ENCODE results near the gene MSRB1. TPM values are rescaled to one million over a fixed set of nuclear protein-coding genes. Genes with fewer than 3 reads are reported as not detected.

The MSRB1 gene
- total RNA-seq, 1 experiment from 2014 or later, result 5.8 TPM

DNA sequence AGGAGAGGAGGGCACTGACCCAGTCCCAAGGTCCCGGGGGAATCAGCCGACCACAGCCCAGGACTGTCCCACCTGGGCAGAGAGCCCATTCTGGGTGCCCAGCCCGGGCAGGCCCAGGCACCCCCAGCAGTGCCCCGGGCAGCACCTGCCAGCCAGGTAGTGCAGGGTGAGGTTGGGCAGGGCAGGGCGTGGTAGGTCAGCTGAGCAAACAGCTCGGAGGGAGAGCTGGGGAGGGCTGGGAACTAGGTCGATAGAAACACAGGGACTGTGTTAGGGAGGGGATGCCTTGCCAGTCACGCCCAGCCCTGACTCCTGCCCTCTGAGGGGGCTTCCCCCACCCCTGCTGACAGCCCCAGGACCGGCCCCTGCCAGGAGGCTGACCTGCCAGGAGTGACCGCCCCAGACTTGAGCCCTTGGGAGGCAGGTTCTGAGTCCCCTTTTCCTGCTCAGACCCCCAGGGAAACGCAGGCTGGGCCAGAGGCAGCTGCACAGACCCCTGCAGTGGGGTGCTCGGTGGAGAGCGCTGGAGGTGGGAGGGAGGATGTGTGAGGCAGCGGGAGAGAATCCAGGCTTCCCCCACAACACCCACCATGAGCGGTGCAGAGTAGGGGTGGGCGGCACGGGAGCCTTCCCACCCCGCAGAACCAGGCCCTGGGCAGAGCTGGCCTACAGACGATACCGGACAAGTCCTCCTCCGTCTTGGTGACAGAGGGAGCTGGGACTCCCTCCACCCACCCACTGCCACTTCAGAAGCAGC, 29.5 kb downstream of the MSRB1 start:
- no peaks in the 10 kb centered on the region for H3K36me3 Mint-ChIP-seq (ENCODE audit: insufficient read depth, unreplicated experiment)
- no peak overlapping the region for H3K27ac Mint-ChIP-seq (ENCODE audit: low read depth, unreplicated experiment)
- H3K4me3 Mint-ChIP-seq (ENCODE audit: unreplicated experiment), result no peak overlapping the region
- CTCF ChIA-PET, result interaction anchor here (1.0 to 1.2 kb wide), 2 partner anchors 13 kb away, joined by 3 to 4 read pairs; no protein-coding TSS in a partner anchor
- TF ChIP-seq, protein P1, sequence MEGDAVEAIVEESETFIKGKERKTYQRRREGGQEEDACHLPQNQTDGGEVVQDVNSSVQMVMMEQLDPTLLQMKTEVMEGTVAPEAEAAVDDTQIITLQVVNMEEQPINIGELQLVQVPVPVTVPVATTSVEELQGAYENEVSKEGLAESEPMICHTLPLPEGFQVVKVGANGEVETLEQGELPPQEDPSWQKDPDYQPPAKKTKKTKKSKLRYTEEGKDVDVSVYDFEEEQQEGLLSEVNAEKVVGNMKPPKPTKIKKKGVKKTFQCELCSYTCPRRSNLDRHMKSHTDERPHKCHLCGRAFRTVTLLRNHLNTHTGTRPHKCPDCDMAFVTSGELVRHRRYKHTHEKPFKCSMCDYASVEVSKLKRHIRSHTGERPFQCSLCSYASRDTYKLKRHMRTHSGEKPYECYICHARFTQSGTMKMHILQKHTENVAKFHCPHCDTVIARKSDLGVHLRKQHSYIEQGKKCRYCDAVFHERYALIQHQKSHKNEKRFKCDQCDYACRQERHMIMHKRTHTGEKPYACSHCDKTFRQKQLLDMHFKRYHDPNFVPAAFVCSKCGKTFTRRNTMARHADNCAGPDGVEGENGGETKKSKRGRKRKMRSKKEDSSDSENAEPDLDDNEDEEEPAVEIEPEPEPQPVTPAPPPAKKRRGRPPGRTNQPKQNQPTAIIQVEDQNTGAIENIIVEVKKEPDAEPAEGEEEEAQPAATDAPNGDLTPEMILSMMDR (IDR thresholded peaks at IDR 0.05; ENCODE audit: unreplicated experiment), result no peak
- peaks cover 16% of the 10 kb centered on the region for H3K27me3 Mint-ChIP-seq (ENCODE audit: insufficient read depth, unreplicated experiment)
- no peaks in the 10 kb centered on the region for H3K9me3 Mint-ChIP-seq (ENCODE audit: unreplicated experiment)
- BruUV-seq (replicated peaks), result no TSS peak
- no peaks in the 10 kb centered on the region for H3K4me1 Mint-ChIP-seq (ENCODE audit: insufficient read depth, unreplicated experiment)
- DNase-seq (ENCODE audit: unreplicated experiment), result peak; percentile 58
- POLR2A ChIA-PET, result interaction anchor here (0.7 to 0.9 kb wide), 2 partner anchors 130 to 302 kb away, joined by 3 read pairs; no protein-coding TSS in a partner anchor
- intact Hi-C loops (cut with micrococcal nuclease), result no loop called here

DNA sequence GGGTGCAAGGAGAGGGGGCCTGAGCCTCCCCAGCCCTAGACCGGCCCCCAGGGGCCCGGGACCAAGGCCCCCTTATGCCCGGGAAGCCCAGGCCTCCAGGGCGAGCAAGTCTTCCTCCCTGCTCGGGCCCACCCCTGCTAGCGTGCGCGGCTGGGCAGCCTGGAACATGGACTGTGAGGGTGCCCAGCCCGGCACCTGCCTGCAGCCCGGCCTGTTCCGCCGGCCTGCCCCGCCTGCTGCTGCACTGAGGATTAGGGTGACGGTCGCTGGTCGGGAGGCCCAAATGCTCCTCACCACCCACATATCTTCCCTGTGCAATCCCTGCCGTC, 30.8 kb downstream of the MSRB1 start:
- no peak overlapping the region for H3K27ac Mint-ChIP-seq (ENCODE audit: low read depth, unreplicated experiment)
- POLR2A ChIA-PET, result no interaction called here
- no peaks in the 10 kb centered on the region for H3K9me3 Mint-ChIP-seq (ENCODE audit: unreplicated experiment)
- no peaks in the 10 kb centered on the region for H3K4me1 Mint-ChIP-seq (ENCODE audit: insufficient read depth, unreplicated experiment)
- TF ChIP-seq, protein P1 (IDR thresholded peaks at IDR 0.05; ENCODE audit: unreplicated experiment), result no peak
- intact Hi-C loops (cut with micrococcal nuclease), result no loop called here
- no peak for DNase-seq (ENCODE audit: unreplicated experiment)
- no peaks in the 10 kb centered on the region for H3K36me3 Mint-ChIP-seq (ENCODE audit: insufficient read depth, unreplicated experiment)
- BruUV-seq (replicated peaks), result no TSS peak
- peaks cover 12% of the 10 kb centered on the region for H3K27me3 Mint-ChIP-seq (ENCODE audit: insufficient read depth, unreplicated experiment)
- no peak overlapping the region for H3K4me3 Mint-ChIP-seq (ENCODE audit: unreplicated experiment)
- CTCF ChIA-PET, result interaction anchor here (0.6 to 1.2 kb wide), 2 partner anchors 11 to 17 kb away, joined by 3 read pairs; no protein-coding TSS in a partner anchor

DNA sequence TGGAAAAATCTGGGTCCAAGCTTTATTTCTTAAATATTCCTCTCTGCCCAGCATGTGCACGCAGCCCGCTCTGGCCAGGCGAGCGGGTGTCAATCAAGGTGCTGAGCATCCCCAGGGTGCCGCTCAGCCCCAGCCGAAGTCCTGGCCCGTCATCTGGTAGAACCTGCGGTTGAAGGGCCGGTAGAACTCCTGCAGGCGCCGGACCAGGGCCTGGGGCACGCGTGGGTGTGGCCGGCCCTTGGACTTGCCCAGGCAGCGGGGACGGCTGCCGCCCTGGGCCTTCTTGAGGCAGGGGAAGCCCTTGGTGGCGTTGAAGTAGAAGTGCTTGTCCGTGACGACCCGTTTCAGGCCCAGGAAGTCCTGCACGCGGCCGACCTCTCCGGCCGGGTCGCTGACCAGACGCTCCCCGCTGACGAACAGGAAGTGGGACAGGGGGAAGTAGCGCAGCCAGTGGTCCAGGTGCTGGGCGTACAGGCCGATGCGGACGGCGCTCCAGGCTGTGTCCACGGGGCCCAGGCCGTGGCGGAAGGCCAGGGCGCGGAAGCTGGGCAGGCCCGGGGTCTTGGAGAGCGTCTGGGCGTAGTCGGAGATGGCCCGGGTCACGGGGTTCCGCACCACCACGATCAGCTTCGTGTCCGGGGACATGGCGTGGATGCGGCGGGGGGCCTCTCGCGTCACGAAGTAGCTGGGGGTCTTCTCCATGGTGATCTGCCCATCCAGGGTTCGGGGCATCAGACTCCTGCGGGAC, 31.4 kb downstream of the MSRB1 start:
- POLR2A ChIA-PET, result no interaction called here
- Mint-ChIP-seq H3K4me3 (ENCODE audit: unreplicated experiment) (no peak overlapping the region), H3K9me3 (ENCODE audit: unreplicated experiment) (no peaks in the 10 kb centered on the region), H3K27ac (ENCODE audit: low read depth, unreplicated experiment) (no peak overlapping the region), H3K4me1 (ENCODE audit: insufficient read depth, unreplicated experiment) (no peaks in the 10 kb centered on the region), H3K27me3 (ENCODE audit: insufficient read depth, unreplicated experiment) (peaks cover 8% of the 10 kb centered on the region), H3K36me3 (ENCODE audit: insufficient read depth, unreplicated experiment) (no peaks in the 10 kb centered on the region)
- intact Hi-C loops (cut with micrococcal nuclease), result no loop called here
- CTCF ChIA-PET, result interaction anchor here (0.6 to 1.2 kb wide), 2 partner anchors 12 to 18 kb away, joined by 3 read pairs; no protein-coding TSS in a partner anchor
- TF ChIP-seq, protein P1 (IDR thresholded peaks at IDR 0.05; ENCODE audit: unreplicated experiment), result no peak
- no peak for DNase-seq (ENCODE audit: unreplicated experiment)
- no TSS peak for BruUV-seq (replicated peaks)

DNA sequence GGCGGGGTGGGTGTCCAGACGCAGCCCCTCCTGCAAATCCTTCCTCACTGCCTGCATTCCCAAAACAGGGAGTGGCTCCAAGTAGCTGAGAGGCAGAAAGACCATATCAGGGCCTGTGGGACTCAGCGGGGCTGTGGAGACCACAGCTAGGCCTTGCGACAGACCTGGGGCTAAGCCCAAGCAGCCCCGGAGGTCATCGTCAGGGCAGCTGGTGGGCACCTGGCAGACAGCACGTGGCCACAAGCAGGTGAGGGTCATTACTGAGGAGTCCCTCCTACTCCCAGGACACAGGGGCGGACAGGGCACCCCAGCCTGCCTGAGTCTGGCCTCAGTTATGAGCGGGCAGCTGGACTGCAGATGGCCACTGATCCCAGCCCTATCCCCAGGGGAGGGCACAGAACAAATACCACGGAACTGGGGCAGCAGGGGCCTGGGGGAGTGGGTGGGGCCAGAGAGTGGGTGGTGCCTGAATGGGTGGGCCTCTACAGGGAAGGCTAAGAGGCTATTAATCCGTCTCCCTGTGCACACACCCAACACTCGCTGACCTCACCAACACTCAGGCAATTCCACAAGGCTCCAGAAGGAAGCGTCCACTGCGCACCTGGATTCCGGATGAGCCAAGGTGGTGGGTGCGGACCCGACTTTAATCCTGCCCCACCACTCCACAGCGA, 33.3 kb downstream of the MSRB1 start:
- peaks cover 2% of the 10 kb centered on the region for H3K36me3 Mint-ChIP-seq (ENCODE audit: insufficient read depth, unreplicated experiment)
- H3K9me3 Mint-ChIP-seq (ENCODE audit: unreplicated experiment), result no peaks in the 10 kb centered on the region
- ChIA-PET POLR2A (interaction anchor here (1.2 kb wide), 1 partner anchor 10 kb away, joined by 3 read pairs; no protein-coding TSS in a partner anchor), CTCF (no interaction called here)
- no TSS peak for BruUV-seq (replicated peaks)
- peaks cover 11% of the 10 kb centered on the region for H3K27me3 Mint-ChIP-seq (ENCODE audit: insufficient read depth, unreplicated experiment)
- no peak for DNase-seq (ENCODE audit: unreplicated experiment)
- H3K4me1 Mint-ChIP-seq (ENCODE audit: insufficient read depth, unreplicated experiment), result no peaks in the 10 kb centered on the region
- TF ChIP-seq, protein P1 (IDR thresholded peaks at IDR 0.05; ENCODE audit: unreplicated experiment), result no peak
- H3K27ac Mint-ChIP-seq (ENCODE audit: low read depth, unreplicated experiment), result no peak overlapping the region
- no peak overlapping the region for H3K4me3 Mint-ChIP-seq (ENCODE audit: unreplicated experiment)
- intact Hi-C loops (cut with micrococcal nuclease), result no loop called here
